Thyroid gland (tissue), 4 donors: Measurements from ENCODE around the gene MYDGF.

Source experiments
- POLR2A ChIP-seq, 2 donors: fragments of 450-650 bp; IDR thresholded peaks; one replicate each; pipeline ENCODE4 v1.6.1; 2017; ENCODE audit warnings: antibody characterized with exemption in 2 of 2, mild to moderate bottlenecking in 2 of 2, moderate library complexity in 1 of 2
- TF ChIP-seq, protein P1 (sequence below), 6 experiments: fragments of 200-600 bp in 3 of 6; fragments of 450-650 bp in 3 of 6; sonication (generic) in 3 of 6; IDR thresholded peaks; one replicate each; pipeline ENCODE4 v1.5.1; 2016 to 2019; ENCODE audit warnings: antibody characterized with exemption in 6 of 6, mild to moderate bottlenecking in 2 of 6, inconsistent platforms in 1 of 6, moderate library complexity in 1 of 6

DNA sequence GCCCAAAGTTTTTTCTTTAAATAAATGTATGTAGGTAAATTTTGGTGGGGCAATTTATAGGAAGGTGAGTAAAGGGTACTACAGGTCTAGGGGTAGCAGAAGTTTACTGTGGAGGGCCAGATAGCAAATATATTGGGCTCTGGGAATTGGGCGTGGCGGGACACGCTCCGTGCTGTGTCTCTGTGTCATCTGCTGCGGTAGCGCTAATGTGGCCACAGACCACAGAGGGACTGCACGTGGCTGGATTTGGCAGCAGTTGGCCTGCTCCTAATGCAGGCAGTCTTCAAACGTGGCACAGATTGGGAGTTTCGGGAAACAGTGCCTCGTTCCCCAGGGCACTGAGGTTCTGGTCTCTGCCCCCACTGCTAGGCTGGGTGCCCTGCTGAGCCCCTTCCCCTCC, 16.6 kb upstream of the MYDGF start:
- TF ChIP-seq, protein P1, sequence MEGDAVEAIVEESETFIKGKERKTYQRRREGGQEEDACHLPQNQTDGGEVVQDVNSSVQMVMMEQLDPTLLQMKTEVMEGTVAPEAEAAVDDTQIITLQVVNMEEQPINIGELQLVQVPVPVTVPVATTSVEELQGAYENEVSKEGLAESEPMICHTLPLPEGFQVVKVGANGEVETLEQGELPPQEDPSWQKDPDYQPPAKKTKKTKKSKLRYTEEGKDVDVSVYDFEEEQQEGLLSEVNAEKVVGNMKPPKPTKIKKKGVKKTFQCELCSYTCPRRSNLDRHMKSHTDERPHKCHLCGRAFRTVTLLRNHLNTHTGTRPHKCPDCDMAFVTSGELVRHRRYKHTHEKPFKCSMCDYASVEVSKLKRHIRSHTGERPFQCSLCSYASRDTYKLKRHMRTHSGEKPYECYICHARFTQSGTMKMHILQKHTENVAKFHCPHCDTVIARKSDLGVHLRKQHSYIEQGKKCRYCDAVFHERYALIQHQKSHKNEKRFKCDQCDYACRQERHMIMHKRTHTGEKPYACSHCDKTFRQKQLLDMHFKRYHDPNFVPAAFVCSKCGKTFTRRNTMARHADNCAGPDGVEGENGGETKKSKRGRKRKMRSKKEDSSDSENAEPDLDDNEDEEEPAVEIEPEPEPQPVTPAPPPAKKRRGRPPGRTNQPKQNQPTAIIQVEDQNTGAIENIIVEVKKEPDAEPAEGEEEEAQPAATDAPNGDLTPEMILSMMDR (IDR thresholded peaks at IDR 0.05), result no peak
- TF ChIP-seq POLR2A (IDR thresholded peaks at IDR 0.05), result no peak
